ENCODE data around the gene ACTR1A. TPM values are rescaled to one million over a fixed set of nuclear protein-coding genes. Genes with fewer than 3 reads are reported as not detected.
"Not testable (repeated sequence)": the region's sequence is repeated elsewhere in the genome, so short reads cannot be mapped to it uniquely, and the experiment has no call there.

ACTR1A gene
- total RNA-seq, 4 donors from 2014 or later = 77.7 to 131 (median 106) TPM

GRCh38 chr10:102535481-102536147, 33.1 kb upstream of the ACTR1A start:
- H3K4me3 ChIP-seq (ENCODE audit: low read depth, poor library complexity, severe bottlenecking) = no peak overlapping the region
- 92 to 97% methylated on average over 7 of the region's 7 CpGs for WGBS, 2 donors
- DNase-seq (ENCODE audit: low spot score in 2 of 2) = no peak
- TF ChIP-seq POLR2A (IDR thresholded peaks at IDR 0.05) = no peak
- TF ChIP-seq CTCF (IDR thresholded peaks at IDR 0.05) = no peak
- intact Hi-C loops (cut with DNase I; ENCODE audit: low total_unique reads) = no loop called here

- WGBS, 2 donors = 91 to 93% methylated on average over 9 of the region's 9 CpGs
- DNase-seq (ENCODE audit: low spot score in 2 of 2) = not testable (repeated sequence)
Observed at GRCh38 chr10:102534966-102535365, 32.5 kb upstream of the ACTR1A start.

GRCh38 chr10:102534333-102534732, 31.8 kb upstream of the ACTR1A start:
- no peak for DNase-seq (ENCODE audit: low spot score in 2 of 2)
- TF ChIP-seq POLR2A (IDR thresholded peaks at IDR 0.05) (no peak), CTCF (IDR thresholded peaks at IDR 0.05) (no peak)
- H3K4me3 ChIP-seq (ENCODE audit: low read depth, poor library complexity, severe bottlenecking) = no peak overlapping the region
- intact Hi-C loops (cut with DNase I; ENCODE audit: low total_unique reads) = no loop called here
- WGBS, 2 donors = 90 to 94% methylated on average over 13 of the region's 13 CpGs

More at GRCh38 chr10:102534966-102535365, 32.5 kb upstream of the ACTR1A start:
- intact Hi-C loops (cut with DNase I; ENCODE audit: low total_unique reads); H3K4me3 ChIP-seq (ENCODE audit: low read depth, poor library complexity, severe bottlenecking): not testable (repeated sequence)

GRCh38 chr10:102527546-102527945, 25.0 kb upstream of the ACTR1A start:
- 81 to 91% methylated on average over 2 of the region's 2 CpGs for WGBS, 2 donors
- TF ChIP-seq CTCF (IDR thresholded peaks at IDR 0.05) = no peak
- no peak for TF ChIP-seq POLR2A (IDR thresholded peaks at IDR 0.05)
- no peak overlapping the region for H3K4me3 ChIP-seq (ENCODE audit: low read depth, poor library complexity, severe bottlenecking)
- intact Hi-C loops (cut with DNase I; ENCODE audit: low total_unique reads) = no loop called here
- DNase-seq (ENCODE audit: low spot score in 2 of 2) = no peak

- no peak for DNase-seq (ENCODE audit: low spot score in 2 of 2)
- H3K4me3 ChIP-seq (ENCODE audit: low read depth, poor library complexity, severe bottlenecking) = no peak overlapping the region
- WGBS, 2 donors = 83 to 85% methylated on average over 4 of the region's 4 CpGs
- no peak for TF ChIP-seq CTCF (IDR thresholded peaks at IDR 0.05)
- no peak for TF ChIP-seq POLR2A (IDR thresholded peaks at IDR 0.05)
- intact Hi-C loops (cut with DNase I; ENCODE audit: low total_unique reads) = no loop called here
Observed at GRCh38 chr10:102524746-102525145, 22.2 kb upstream of the ACTR1A start.

GRCh38 chr10:102523250-102524029, 20.9 kb upstream of the ACTR1A start:
- intact Hi-C loops (cut with DNase I; ENCODE audit: low total_unique reads) = no loop called here
- TF ChIP-seq CTCF (IDR thresholded peaks at IDR 0.05) (no peak), POLR2A (IDR thresholded peaks at IDR 0.05) (no peak)
- peak in 1 of 2 donors; percentile 57 for DNase-seq (ENCODE audit: low spot score in 2 of 2)
- 73 to 85% methylated on average over 7 of the region's 7 CpGs for WGBS, 2 donors
- H3K4me3 ChIP-seq (ENCODE audit: low read depth, poor library complexity, severe bottlenecking) = no peak overlapping the region
